Loucy (cell line): ENCODE measurements around the gene CACUL1.

ENCODE experiments used
- CTCF ChIP-seq: fragments of 200-600 bp; sonication (generic); conservative IDR thresholded peaks from 2 replicates; pipeline ENCODE4 v1.5.1; 2014; ENCODE audit warnings: mild to moderate bottlenecking, antibody characterized with exemption, low read length
- EZH2phosphoT487 ChIP-seq: fragments of 200-600 bp; IDR thresholded peaks from 2 replicates; pipeline ENCODE4 v1.6.1; 2018; ENCODE audit warnings: antibody characterized with exemption, mild to moderate bottlenecking, moderate library complexity, borderline replicate concordance

- TF ChIP-seq CTCF (no peak), EZH2phosphoT487 (no peak)
These were observed 50.1 kb downstream of the CACUL1 start for GRCh38 chr10:118704711-118705110.
